Thyroid gland (tissue), 4 donors: ENCODE measurements around the gene STIM2. TPM values are rescaled to one million over a fixed set of nuclear protein-coding genes. Genes with fewer than 3 reads are reported as not detected.

Experiments used
- DNase-seq, 2 donors: peaks; one replicate each; pipeline ENCODE4 v3.0.0-alpha.2; 2019
- H3K27ac ChIP-seq, 3 donors: fragments of 200-600 bp; sonication (generic); 1 replicate in 2 of 3; 2 replicates in 1 of 3; pipeline ENCODE4 v1.5.1; 2016 to 2019; ENCODE audit warnings: mild to moderate bottlenecking in 1 of 3, moderate library complexity in 1 of 3
- H3K27me3 ChIP-seq: fragments of 200-600 bp; sonication (generic); one replicate; pipeline ENCODE4 v1.5.1; 2019
- H3K36me3 ChIP-seq, 2 donors: fragments of 200-600 bp; sonication (generic); one replicate each; pipeline ENCODE4 v1.5.1; 2016 to 2019
- H3K4me1 ChIP-seq, 2 donors: fragments of 200-600 bp; sonication (generic); one replicate each; pipeline ENCODE4 v1.5.1; 2017 to 2019
- H3K4me3 ChIP-seq, 3 donors: fragments of 200-600 bp; sonication (generic); replicated peaks in 1 of 3; 1 replicate in 2 of 3; 2 replicates in 1 of 3; pipeline ENCODE4 v1.5.1; 2016; ENCODE audit warnings: mild to moderate bottlenecking in 1 of 3
- H3K9me3 ChIP-seq: fragments of 200-600 bp; sonication (generic); one replicate; pipeline ENCODE4 v1.5.1; 2017
- POLR2A ChIP-seq, 2 donors: fragments of 450-650 bp; IDR thresholded peaks; one replicate each; pipeline ENCODE4 v1.6.1; 2017; ENCODE audit warnings: antibody characterized with exemption in 2 of 2, mild to moderate bottlenecking in 2 of 2, moderate library complexity in 1 of 2
- WGBS, 2 donors: methylation state at CpG; one replicate each; pipeline ENCODE4 v1.1.5; 2017; 5-methylcytosine and 5-hydroxymethylcytosine counted together
- intact Hi-C: fragments of 100-400 bp; cut with DNase I; formaldehyde crosslinking; loops from one replicate; pipeline ENCODE4 v1.15.1; 2023
- total RNA-seq, 4 donors: library from RNA; depleted of rRNA; stranded (reverse); fragments of >200 nt; gene quantifications; one replicate each; pipeline ENCODE4 v1.2.3, GENCODE V29; 2016
- TF ChIP-seq, protein P1 (sequence below), 6 experiments: fragments of 200-600 bp in 3 of 6; fragments of 450-650 bp in 3 of 6; sonication (generic) in 3 of 6; IDR thresholded peaks; one replicate each; pipeline ENCODE4 v1.5.1; 2016 to 2019; ENCODE audit warnings: antibody characterized with exemption in 6 of 6, mild to moderate bottlenecking in 2 of 6, inconsistent platforms in 1 of 6, moderate library complexity in 1 of 6

STIM2 gene
- total RNA-seq, 4 donors from 2014 or later: 16.4 to 39.1 (median 18.5) TPM

DNA sequence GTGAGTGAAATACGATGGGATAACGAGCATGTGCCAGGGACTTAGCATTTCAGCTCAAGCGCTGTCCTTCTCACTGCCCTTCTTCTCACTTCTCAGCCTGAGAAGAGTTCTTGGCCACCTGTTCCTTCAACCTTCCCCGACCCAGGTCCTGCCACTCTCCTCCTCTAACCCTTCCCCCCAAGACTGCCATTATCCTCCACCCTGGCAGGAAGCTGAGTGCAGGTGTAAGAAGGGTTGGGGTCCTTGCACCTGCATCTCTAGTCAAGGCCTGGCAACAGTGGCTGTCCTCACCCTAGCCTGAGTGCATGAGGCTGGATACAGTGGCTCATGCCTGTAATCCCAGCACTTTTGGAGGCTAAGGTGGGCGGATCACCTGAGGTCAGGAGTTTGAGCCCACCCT lies 19.9 kb upstream of the STIM2 start:
- DNase-seq: no peak
- intact Hi-C loops: no loop called here
- H3K27ac ChIP-seq: no peak overlapping the region
- no peak for TF ChIP-seq POLR2A (IDR thresholded peaks at IDR 0.05)
- TF ChIP-seq, protein P1, sequence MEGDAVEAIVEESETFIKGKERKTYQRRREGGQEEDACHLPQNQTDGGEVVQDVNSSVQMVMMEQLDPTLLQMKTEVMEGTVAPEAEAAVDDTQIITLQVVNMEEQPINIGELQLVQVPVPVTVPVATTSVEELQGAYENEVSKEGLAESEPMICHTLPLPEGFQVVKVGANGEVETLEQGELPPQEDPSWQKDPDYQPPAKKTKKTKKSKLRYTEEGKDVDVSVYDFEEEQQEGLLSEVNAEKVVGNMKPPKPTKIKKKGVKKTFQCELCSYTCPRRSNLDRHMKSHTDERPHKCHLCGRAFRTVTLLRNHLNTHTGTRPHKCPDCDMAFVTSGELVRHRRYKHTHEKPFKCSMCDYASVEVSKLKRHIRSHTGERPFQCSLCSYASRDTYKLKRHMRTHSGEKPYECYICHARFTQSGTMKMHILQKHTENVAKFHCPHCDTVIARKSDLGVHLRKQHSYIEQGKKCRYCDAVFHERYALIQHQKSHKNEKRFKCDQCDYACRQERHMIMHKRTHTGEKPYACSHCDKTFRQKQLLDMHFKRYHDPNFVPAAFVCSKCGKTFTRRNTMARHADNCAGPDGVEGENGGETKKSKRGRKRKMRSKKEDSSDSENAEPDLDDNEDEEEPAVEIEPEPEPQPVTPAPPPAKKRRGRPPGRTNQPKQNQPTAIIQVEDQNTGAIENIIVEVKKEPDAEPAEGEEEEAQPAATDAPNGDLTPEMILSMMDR (IDR thresholded peaks at IDR 0.05): no peak
- H3K9me3 ChIP-seq: no peaks in the 10 kb centered on the region
- H3K4me3 ChIP-seq: no peak overlapping the region
- H3K4me1 ChIP-seq: no peaks in the 10 kb centered on the region
- 92 to 93% methylated on average over 4 to 5 of the region's 5 CpGs for WGBS, 2 donors
- H3K36me3 ChIP-seq: no peaks in the 10 kb centered on the region
- H3K27me3 ChIP-seq: no peaks in the 10 kb centered on the region

DNA sequence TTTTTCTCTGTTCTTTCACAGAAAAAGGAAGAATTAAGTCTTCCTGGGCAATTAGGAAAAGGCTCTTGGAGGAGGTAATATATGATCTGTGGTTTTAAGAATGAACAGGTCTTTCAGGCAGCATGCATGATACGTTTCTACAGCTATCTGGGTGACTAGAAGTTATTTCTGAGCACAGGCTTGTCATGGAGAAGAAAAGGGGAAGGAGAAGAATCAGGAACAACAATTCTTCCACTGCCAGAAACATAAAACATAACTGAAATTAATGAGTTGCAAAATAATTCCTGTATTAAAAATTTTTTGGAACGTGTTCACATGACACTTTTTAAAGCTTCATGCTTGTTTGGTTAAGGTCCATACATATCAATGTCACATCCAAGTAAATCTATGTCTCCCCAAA lies 17.7 kb upstream of the STIM2 start:
- Histone ChIP-seq H3K4me3 (no peak overlapping the region), H3K9me3 (no peaks in the 10 kb centered on the region), H3K4me1 (no peaks in the 10 kb centered on the region), H3K27ac (no peak overlapping the region), H3K27me3 (no peaks in the 10 kb centered on the region), H3K36me3 (no peaks in the 10 kb centered on the region)
- WGBS, 2 donors: 66 to 71% methylated on average over 2 of the region's 2 CpGs
- DNase-seq: no peak
- no peak for TF ChIP-seq POLR2A (IDR thresholded peaks at IDR 0.05)
- TF ChIP-seq, protein P1 (IDR thresholded peaks at IDR 0.05): no peak
- intact Hi-C loops: no loop called here

DNA sequence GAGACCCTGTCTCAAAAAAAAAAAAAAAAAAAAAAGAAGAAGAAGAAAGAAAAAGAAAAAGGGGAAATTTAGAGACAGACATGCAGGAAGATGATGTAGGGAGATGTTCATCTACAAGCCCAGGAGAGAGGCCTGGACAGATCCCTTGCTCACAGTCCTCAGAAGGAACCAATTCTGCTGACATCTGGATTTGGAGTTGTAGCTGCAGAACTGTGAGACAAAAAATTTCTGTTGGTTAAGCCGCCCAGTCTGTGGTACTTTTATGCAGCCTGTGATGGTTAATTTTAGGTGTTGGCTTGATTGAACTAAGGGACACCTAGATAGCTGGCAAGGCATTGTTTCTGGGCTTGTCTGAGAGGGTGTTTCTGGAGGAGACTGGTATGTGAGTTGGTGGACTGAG lies 10.1 kb upstream of the STIM2 start:
- DNase-seq: no peak
- intact Hi-C loops: no loop called here
- WGBS, 2 donors: 92 to 93% methylated on average over 1 of the region's 1 CpG
- TF ChIP-seq, protein P1 (IDR thresholded peaks at IDR 0.05): no peak
- no peak for TF ChIP-seq POLR2A (IDR thresholded peaks at IDR 0.05)
- no peaks in the 10 kb centered on the region for H3K9me3 ChIP-seq
- H3K36me3 ChIP-seq: no peaks in the 10 kb centered on the region
- no peaks in the 10 kb centered on the region for H3K27me3 ChIP-seq
- no peaks in the 10 kb centered on the region for H3K4me1 ChIP-seq
- H3K27ac ChIP-seq: no peak overlapping the region
- H3K4me3 ChIP-seq: no peak overlapping the region

DNA sequence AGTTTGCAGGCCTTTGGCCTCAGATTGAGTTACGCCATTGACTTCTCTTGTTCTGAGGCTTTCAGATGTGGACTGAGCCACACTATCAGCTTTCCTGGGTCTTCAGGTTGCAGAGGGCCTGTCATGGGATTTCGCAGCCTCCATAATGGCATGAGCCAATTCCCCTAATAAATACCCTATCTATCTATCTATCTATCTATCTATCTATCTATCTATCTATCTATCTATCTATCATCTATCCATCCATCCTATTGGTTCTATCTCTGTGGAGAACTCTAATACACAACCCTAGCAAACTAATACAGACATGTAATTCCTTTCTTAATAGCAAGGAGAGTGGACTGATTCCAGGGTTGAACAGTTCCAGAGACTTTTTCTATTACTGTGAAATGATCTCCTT lies 9.5 kb upstream of the STIM2 start:
- intact Hi-C loops: no loop called here
- no peaks in the 10 kb centered on the region for H3K36me3 ChIP-seq
- H3K4me1 ChIP-seq: no peaks in the 10 kb centered on the region
- H3K27ac ChIP-seq: no peak overlapping the region
- H3K4me3 ChIP-seq: no peak overlapping the region
- TF ChIP-seq POLR2A (IDR thresholded peaks at IDR 0.05): no peak
- TF ChIP-seq, protein P1 (IDR thresholded peaks at IDR 0.05): no peak
- no peaks in the 10 kb centered on the region for H3K27me3 ChIP-seq
- 100% methylated on average over 2 of the region's 2 CpGs for WGBS, 2 donors
- no peaks in the 10 kb centered on the region for H3K9me3 ChIP-seq
- DNase-seq: no peak

DNA sequence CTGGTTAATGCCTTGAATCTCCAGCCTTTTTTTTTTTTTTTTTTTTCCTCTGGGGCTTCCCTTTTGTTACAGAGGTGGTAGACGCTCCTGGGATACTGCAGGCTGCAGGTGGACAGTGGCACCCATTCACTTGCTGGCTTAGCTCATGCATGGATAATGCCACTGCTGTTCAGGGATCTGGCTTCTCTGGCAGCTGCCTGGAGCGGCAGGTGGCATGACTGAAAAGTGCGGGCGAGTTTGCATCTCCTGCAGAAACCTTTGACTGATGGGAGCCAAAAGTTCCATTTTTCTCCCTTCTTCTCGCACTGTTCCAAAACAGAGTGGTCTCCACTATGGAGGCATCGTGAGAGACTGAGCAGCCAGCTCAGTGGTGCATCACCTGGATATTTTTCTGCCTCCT lies 5.9 kb upstream of the STIM2 start:
- 63 to 81% methylated on average over 6 of the region's 6 CpGs for WGBS, 2 donors
- no peak overlapping the region for H3K4me3 ChIP-seq
- no peaks in the 10 kb centered on the region for H3K27me3 ChIP-seq
- H3K9me3 ChIP-seq: no peaks in the 10 kb centered on the region
- peaks cover 20 to 21% of the 10 kb centered on the region in 2 donors for H3K4me1 ChIP-seq
- TF ChIP-seq POLR2A (IDR thresholded peaks at IDR 0.05): no peak
- TF ChIP-seq, protein P1 (IDR thresholded peaks at IDR 0.05): no peak
- intact Hi-C loops: no loop called here
- DNase-seq: no peak
- no peak overlapping the region for H3K27ac ChIP-seq
- no peaks in the 10 kb centered on the region for H3K36me3 ChIP-seq
